ENCODE measurements around the gene ZNF100.

DNA sequence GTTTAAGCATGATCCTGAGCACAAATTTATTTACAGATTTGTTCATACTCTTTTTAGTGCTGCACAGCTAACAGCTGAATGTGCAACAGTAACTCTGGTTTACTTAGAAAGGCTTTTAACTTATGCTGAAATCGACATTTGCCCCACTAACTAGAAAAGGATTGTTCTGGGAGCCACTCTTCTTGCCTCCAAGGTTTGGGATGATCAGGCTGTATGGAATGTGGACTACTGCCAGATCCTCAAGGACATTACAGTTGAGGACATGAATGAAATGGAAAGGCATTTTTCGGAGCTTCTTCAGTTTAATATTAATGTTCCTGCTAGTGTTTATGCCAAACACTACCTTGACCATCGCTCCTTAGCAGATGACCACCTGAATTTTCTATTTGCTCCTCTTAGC, 16.0 kb downstream of the ZNF100 start:
- TF ChIP-seq, protein P1, sequence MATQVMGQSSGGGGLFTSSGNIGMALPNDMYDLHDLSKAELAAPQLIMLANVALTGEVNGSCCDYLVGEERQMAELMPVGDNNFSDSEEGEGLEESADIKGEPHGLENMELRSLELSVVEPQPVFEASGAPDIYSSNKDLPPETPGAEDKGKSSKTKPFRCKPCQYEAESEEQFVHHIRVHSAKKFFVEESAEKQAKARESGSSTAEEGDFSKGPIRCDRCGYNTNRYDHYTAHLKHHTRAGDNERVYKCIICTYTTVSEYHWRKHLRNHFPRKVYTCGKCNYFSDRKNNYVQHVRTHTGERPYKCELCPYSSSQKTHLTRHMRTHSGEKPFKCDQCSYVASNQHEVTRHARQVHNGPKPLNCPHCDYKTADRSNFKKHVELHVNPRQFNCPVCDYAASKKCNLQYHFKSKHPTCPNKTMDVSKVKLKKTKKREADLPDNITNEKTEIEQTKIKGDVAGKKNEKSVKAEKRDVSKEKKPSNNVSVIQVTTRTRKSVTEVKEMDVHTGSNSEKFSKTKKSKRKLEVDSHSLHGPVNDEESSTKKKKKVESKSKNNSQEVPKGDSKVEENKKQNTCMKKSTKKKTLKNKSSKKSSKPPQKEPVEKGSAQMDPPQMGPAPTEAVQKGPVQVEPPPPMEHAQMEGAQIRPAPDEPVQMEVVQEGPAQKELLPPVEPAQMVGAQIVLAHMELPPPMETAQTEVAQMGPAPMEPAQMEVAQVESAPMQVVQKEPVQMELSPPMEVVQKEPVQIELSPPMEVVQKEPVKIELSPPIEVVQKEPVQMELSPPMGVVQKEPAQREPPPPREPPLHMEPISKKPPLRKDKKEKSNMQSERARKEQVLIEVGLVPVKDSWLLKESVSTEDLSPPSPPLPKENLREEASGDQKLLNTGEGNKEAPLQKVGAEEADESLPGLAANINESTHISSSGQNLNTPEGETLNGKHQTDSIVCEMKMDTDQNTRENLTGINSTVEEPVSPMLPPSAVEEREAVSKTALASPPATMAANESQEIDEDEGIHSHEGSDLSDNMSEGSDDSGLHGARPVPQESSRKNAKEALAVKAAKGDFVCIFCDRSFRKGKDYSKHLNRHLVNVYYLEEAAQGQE (IDR thresholded peaks at IDR 0.05; ENCODE audit: insufficient read depth in 1 of 2, low read depth in 2 of 2, low read length in 2 of 2) = no peak
- TF ChIP-seq SIN3A (IDR thresholded peaks at IDR 0.05; ENCODE audit: borderline replicate concordance, insufficient read depth, low read length) (no peak), POLR2AphosphoS5 (IDR thresholded peaks at IDR 0.05; ENCODE audit: low read depth, low read length) (no peak)
